H1 (cell line): ENCODE results near the gene NNMT. TPM values are rescaled to one million over a fixed set of nuclear protein-coding genes. Genes with fewer than 3 reads are reported as not detected.

ENCODE experiments used
- CTCF ChIA-PET: fragments of 300-600 bp; sonication (Branson Sonifier 250); formaldehyde crosslinking; loops from one replicate; lab custom pipeline; 2021; ENCODE audit not compliant: partially characterized antibody; lab: Charles Lee
- POLR2A ChIA-PET: fragments of 300-600 bp; sonication (Branson Sonifier 250); formaldehyde crosslinking; loops from one replicate; lab custom pipeline; 2021; ENCODE audit warnings: inconsistent platforms; ENCODE audit not compliant: partially characterized antibody; lab: Charles Lee
- DNase-seq, 2 experiments: peaks; one replicate each; pipeline versions ENCODE4 v3.0.0 to v3.0.0-alpha.2; 2010 to 2022; ENCODE audit warnings: low spot score in 2 of 2, low read depth in 1 of 2, mixed read lengths in 1 of 2
- FAIRE-seq: peaks from 2 replicates; lab custom pipeline; 2011; peaks lifted over from hg19 to GRCh38; lab: Jason Lieb, UNC
- H2AFZ ChIP-seq: 2 replicates; pipeline ENCODE4 v1.8.1; 2012; ENCODE audit warnings: low read length, inconsistent platforms
- H2AK5ac ChIP-seq: 2 replicates; pipeline ENCODE4 v1.6.1; 2013; ENCODE audit warnings: low read depth, low read length
- H2BK120ac ChIP-seq: replicated peaks from 2 replicates; pipeline ENCODE3; 2013; ENCODE audit warnings: low read depth, low read length, inconsistent platforms
- H2BK12ac ChIP-seq: 2 replicates; pipeline ENCODE4 v1.6.1; 2013; ENCODE audit warnings: low read depth, low read length
- H2BK15ac ChIP-seq: 2 replicates; pipeline ENCODE4 v1.6.1; 2013; ENCODE audit warnings: low read length
- H2BK20ac ChIP-seq: 2 replicates; pipeline ENCODE4 v1.6.1; 2013; ENCODE audit warnings: low read length
- H2BK5ac ChIP-seq: 2 replicates; pipeline ENCODE4 v1.6.1; 2013; ENCODE audit warnings: low read depth, low read length
- H3K14ac ChIP-seq: 2 replicates; pipeline ENCODE4 v1.6.1; 2013; ENCODE audit warnings: inconsistent platforms; ENCODE audit not compliant: insufficient read length
- H3K18ac ChIP-seq: 2 replicates; pipeline ENCODE4 v1.6.1; 2013; ENCODE audit warnings: low read length; ENCODE audit errors: extremely low read depth
- H3K23ac ChIP-seq: 2 replicates; pipeline ENCODE4 v1.6.1; 2013; ENCODE audit warnings: inconsistent platforms; ENCODE audit not compliant: insufficient read length
- H3K23me2 ChIP-seq: 2 replicates; pipeline ENCODE4 v1.6.1; 2013; ENCODE audit warnings: low read depth, low read length
- H3K27ac ChIP-seq: 2 replicates; pipeline ENCODE4 v1.6.1; 2011; ENCODE audit warnings: low read depth, low read length, inconsistent platforms
- H3K27me3 ChIP-seq, 4 experiments: replicated peaks in 1 of 4; 1 replicate in 1 of 4; 2 replicates in 3 of 4; pipeline versions ENCODE4 v1.6.1 to v1.8.1; 2011 to 2013; ENCODE audit warnings: low read length in 3 of 4, mild to moderate bottlenecking in 3 of 4, inconsistent platforms in 2 of 4, mixed read lengths in 2 of 4, moderate library complexity in 1 of 4; ENCODE audit not compliant: control insufficient read depth in 3 of 4, insufficient read depth in 3 of 4; ENCODE audit errors: extremely low read depth in 1 of 4
- H3K36me3 ChIP-seq, 4 experiments: 2 replicates each; pipeline versions ENCODE4 v1.6.1 to v1.8.1; 2011 to 2013; ENCODE audit warnings: mild to moderate bottlenecking in 4 of 4, low read length in 3 of 4, moderate library complexity in 2 of 4, control low read depth in 1 of 4, inconsistent platforms in 1 of 4; ENCODE audit not compliant: insufficient read depth in 4 of 4, control insufficient read depth in 2 of 4
- H3K4ac ChIP-seq: replicated peaks from 2 replicates; pipeline ENCODE3; 2013; ENCODE audit warnings: low read length, low read depth, mixed read lengths, inconsistent platforms; ENCODE audit not compliant: insufficient read length
- H3K4me1 ChIP-seq, 4 experiments: replicated peaks in 1 of 4; 1 replicate in 1 of 4; 2 replicates in 3 of 4; pipeline versions ENCODE4 v1.6.1 to v1.8.1; 2011 to 2013; ENCODE audit warnings: low read length in 3 of 4, inconsistent platforms in 2 of 4, mixed read lengths in 1 of 4; ENCODE audit not compliant: insufficient read depth in 4 of 4, control insufficient read depth in 3 of 4
- H3K4me2 ChIP-seq, 2 experiments: 2 replicates each; pipeline versions ENCODE4 v1.6.1 to v1.8.1; 2011 to 2013; ENCODE audit warnings: low read depth in 2 of 2, low read length in 2 of 2, control low read depth in 1 of 2, inconsistent platforms in 1 of 2, mild to moderate bottlenecking in 1 of 2; ENCODE audit not compliant: insufficient read depth in 1 of 2
- H3K4me3 ChIP-seq, 4 experiments: fragments of 200-600, 300-600 bp in 1 of 4; sonication (generic), shearing (Covaris generic), sonication (Bioruptor Twin) in 1 of 4; 2 replicates each; pipeline versions ENCODE4 v1.5.1 to v1.8.1; 2011 to 2016; ENCODE audit warnings: low read length in 4 of 4, low read depth in 3 of 4, control low read depth in 2 of 4, inconsistent platforms in 2 of 4, mild to moderate bottlenecking in 2 of 4, mixed read lengths in 1 of 4, moderate library complexity in 1 of 4; ENCODE audit not compliant: insufficient read depth in 2 of 4; ENCODE audit errors: extremely low read depth in 1 of 4
- H3K56ac ChIP-seq: replicated peaks from 2 replicates; pipeline ENCODE3; 2013; ENCODE audit warnings: low read depth, mild to moderate bottlenecking, mixed read lengths, low read length, inconsistent platforms; ENCODE audit not compliant: insufficient read length
- H3K79me1 ChIP-seq: 2 replicates; pipeline ENCODE4 v1.6.1; 2013; ENCODE audit warnings: low read depth, low read length, control low read depth
- H3K79me2 ChIP-seq, 2 experiments: 2 replicates each; pipeline versions ENCODE4 v1.6.1 to v1.8.1; 2012 to 2013; ENCODE audit warnings: low read length in 2 of 2, mild to moderate bottlenecking in 2 of 2, inconsistent platforms in 1 of 2; ENCODE audit not compliant: insufficient read depth in 2 of 2, control insufficient read depth in 1 of 2
- H3K9ac ChIP-seq, 4 experiments: replicated peaks in 1 of 4; 1 replicate in 1 of 4; 2 replicates in 3 of 4; pipeline versions ENCODE4 v1.6.1 to v1.8.1; 2011 to 2013; ENCODE audit warnings: low read depth in 3 of 4, low read length in 3 of 4, control low read depth in 2 of 4, mild to moderate bottlenecking in 2 of 4, moderate library complexity in 2 of 4, inconsistent platforms in 1 of 4; ENCODE audit errors: extremely low read depth in 1 of 4
- H3K9me3 ChIP-seq, 2 experiments: 2 replicates each; pipeline versions ENCODE4 v1.6.1 to v1.8.1; 2012 to 2013; ENCODE audit warnings: mild to moderate bottlenecking in 2 of 2, moderate library complexity in 2 of 2, control low read depth in 1 of 2, inconsistent platforms in 1 of 2, low read depth in 1 of 2, low read length in 1 of 2, mixed read lengths in 1 of 2; ENCODE audit not compliant: insufficient read depth in 2 of 2
- H4K20me1 ChIP-seq, 2 experiments: replicated peaks in 1 of 2; 2 replicates each; pipeline versions ENCODE3 to v1.8.1; 2011 to 2013; ENCODE audit warnings: inconsistent platforms in 2 of 2, low read length in 2 of 2, mild to moderate bottlenecking in 1 of 2; ENCODE audit not compliant: insufficient read depth in 2 of 2, control insufficient read depth in 1 of 2
- H4K5ac ChIP-seq: 2 replicates; pipeline ENCODE4 v1.6.1; 2013; ENCODE audit warnings: low read length, low read depth, mixed read lengths, inconsistent platforms; ENCODE audit not compliant: insufficient read length
- H4K8ac ChIP-seq: 2 replicates; pipeline ENCODE4 v1.8.0; 2013; ENCODE audit warnings: mild to moderate bottlenecking, moderate library complexity, low read length, inconsistent platforms; ENCODE audit not compliant: insufficient read depth; ENCODE audit errors: extremely low read depth
- H4K91ac ChIP-seq: replicated peaks from 2 replicates; pipeline ENCODE3; 2013; ENCODE audit warnings: low read length, mixed read lengths, inconsistent platforms; ENCODE audit not compliant: insufficient read length
- BCL11A ChIP-seq, 2 experiments: IDR thresholded peaks; one replicate each; pipeline ENCODE4 v1.6.1; 2011; ENCODE audit warnings: low read depth in 2 of 2, low read length in 2 of 2, mild to moderate bottlenecking in 2 of 2
- BRCA1 ChIP-seq: IDR thresholded peaks from 2 replicates; pipeline ENCODE4 v1.6.1; 2012; ENCODE audit warnings: low read depth, low read length, improper control_type of control experiment
- CBX8 ChIP-seq: fragments of 300-800, 300-1000 bp; sonication (generic); IDR thresholded peaks from 2 replicates; pipeline ENCODE4 v1.7.1; 2016; ENCODE audit warnings: low read depth, low read length, borderline replicate concordance
- EGR1 ChIP-seq: IDR thresholded peaks from 2 replicates; pipeline ENCODE4 v1.6.1; 2011; ENCODE audit warnings: low read depth, low read length, borderline replicate concordance
- EP300 ChIP-seq, 2 experiments: IDR thresholded peaks; 1 replicate in 1 of 2; 2 replicates in 1 of 2; pipeline ENCODE4 v1.6.1; 2011 to 2012; ENCODE audit warnings: low read depth in 2 of 2, low read length in 2 of 2, mild to moderate bottlenecking in 2 of 2, borderline replicate concordance in 1 of 2, inconsistent platforms in 1 of 2, moderate library complexity in 1 of 2
- KDM4A ChIP-seq: IDR thresholded peaks from one replicate; pipeline ENCODE4 v1.7.1; 2012; ENCODE audit warnings: low read depth, mild to moderate bottlenecking, moderate library complexity, low read length, inconsistent platforms; ENCODE audit not compliant: severe bottlenecking
- PHF8 ChIP-seq: fragments of 200-600 bp; sonication (generic); conservative IDR thresholded peaks from 2 replicates; pipeline ENCODE4 v1.7.1; 2012; ENCODE audit warnings: low read depth, mild to moderate bottlenecking, inconsistent platforms, low read length, moderate library complexity
- RAD21 ChIP-seq, 2 experiments: IDR thresholded peaks in 1 of 2; conservative IDR thresholded peaks in 1 of 2; 2 replicates each; pipeline ENCODE4 v1.6.1; 2011; ENCODE audit warnings: low read depth in 2 of 2, low read length in 2 of 2, improper control_type of control experiment in 1 of 2, inconsistent platforms in 1 of 2, mild to moderate bottlenecking in 1 of 2, moderate library complexity in 1 of 2
- TAF1 ChIP-seq: IDR thresholded peaks from 2 replicates; pipeline ENCODE4 v1.6.1; 2011; ENCODE audit warnings: mild to moderate bottlenecking, low read depth, low read length
- ZNF274 ChIP-seq: IDR thresholded peaks from 2 replicates; pipeline ENCODE4 v1.7.0; 2012; ENCODE audit warnings: low read length, borderline replicate concordance; ENCODE audit errors: extremely low read depth
- WGBS, 2 experiments: shearing (Covaris generic) in 1 of 2; methylation state at CpG; one replicate each; pipeline versions ENCODE4 v1.1.6 to v1.1.7; 2013 to 2015; ENCODE audit warnings: low lambda C conversion rate in 2 of 2, mixed read lengths in 2 of 2, inconsistent platforms in 1 of 2, low coverage in 1 of 2, missing lambda C conversion rate in 1 of 2; ENCODE audit not compliant: insufficient replicate concordance in 2 of 2, insufficient coverage in 1 of 2, insufficient read length in 1 of 2; ENCODE audit errors: extremely low coverage in 1 of 2, missing lambda C conversion rate in 1 of 2; 5-methylcytosine and 5-hydroxymethylcytosine counted together
- polyA plus RNA-seq, 7 experiments: library from polyadenylated mRNA; depleted of rRNA in 3 of 7; stranded (reverse) in 5 of 7; unstranded in 2 of 7; fragments of >200 nt in 5 of 7; fragments of 200-250 nt in 2 of 7; gene quantifications; 1 replicate in 5 of 7; 2 replicates in 1 of 7; 4 replicates in 1 of 7; pipeline versions ENCODE4 v1.2.1 to v1.2.3, GENCODE V29; 2011 to 2013; ENCODE audit warnings: missing spikeins in 2 of 7, mixed read lengths in 2 of 7
- total RNA-seq: library from RNA; stranded (reverse); fragmentation: NEBNext Ultra II Directional; extraction: Animal tissue kit (Norgen Biotek cat#: 25700); gene quantifications from 2 replicates; pipeline ENCODE4 v1.2.1, GENCODE V29; 2021
- TF ChIP-seq, protein P1 (sequence below): IDR thresholded peaks from 2 replicates; pipeline ENCODE4 v1.6.1; 2011; ENCODE audit warnings: low read depth, mild to moderate bottlenecking, low read length; ENCODE audit not compliant: insufficient read depth
- TF ChIP-seq, protein P2 (sequence below): IDR thresholded peaks from 2 replicates; pipeline ENCODE4 v1.6.1; 2011; ENCODE audit warnings: low read length, improper control_type of control experiment

The NNMT gene
- total and polyA plus RNA-seq, 2 of the 8 experiments (the other 6 are each of a cell fraction or from before 2014, with no cell fraction given) = not detected

DNA sequence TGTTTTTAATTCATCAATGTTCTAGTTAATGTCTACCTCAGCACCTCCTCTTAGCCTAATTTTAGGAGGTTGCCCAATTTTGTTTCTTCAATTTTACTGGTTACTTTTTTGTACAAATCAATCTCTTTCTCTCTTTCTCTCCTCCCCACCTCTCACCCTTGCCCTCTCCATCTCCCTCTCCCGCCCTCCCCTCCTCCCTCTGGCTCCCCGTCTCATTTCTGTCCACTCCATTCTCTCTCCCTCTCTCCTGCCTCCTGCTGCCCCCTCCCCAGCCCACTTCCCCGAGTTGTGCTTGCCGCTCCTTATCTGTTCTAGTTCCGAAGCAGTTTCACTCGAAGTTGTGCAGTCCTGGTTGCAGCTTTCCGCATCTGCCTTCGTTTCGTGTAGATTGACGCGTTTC, 40.9 kb upstream of the NNMT start:
- no peak overlapping the region for H3K9ac ChIP-seq
- H3K18ac ChIP-seq = no peak overlapping the region
- no peak overlapping the region for H2BK20ac ChIP-seq
- WGBS, 2 experiments = 84% methylated on average over 11 of the region's 11 CpGs; no CpG with 5 or more reads in 1 of the 2 experiments
- no peak overlapping the region for H2BK120ac ChIP-seq
- H3K4me1 ChIP-seq = peaks cover 0 to 5% (median 0%) of the 10 kb centered on the region in 4 experiments; a peak in 3 of 7 replicates
- H3K79me1 ChIP-seq = no peaks in the 10 kb centered on the region
- H3K79me2 ChIP-seq = no peaks in the 10 kb centered on the region
- no peaks in the 10 kb centered on the region; the same call in 1 of the 2 replicates for H3K23me2 ChIP-seq
- no peak overlapping the region for H3K23ac ChIP-seq
- no peak overlapping the region for H2BK5ac ChIP-seq
- no peak overlapping the region for H3K14ac ChIP-seq
- no peaks in the 10 kb centered on the region for H3K9me3 ChIP-seq
- H3K4ac ChIP-seq = no peak overlapping the region
- CTCF ChIA-PET = interaction anchor here (0.5 to 12.0 kb wide), 4 partner anchors 11 to 228 kb away, joined by 3 to 256 read pairs (median 84); no protein-coding TSS in a partner anchor
- no peak overlapping the region for H2BK15ac ChIP-seq
- no peaks in the 10 kb centered on the region for H3K27me3 ChIP-seq
- no peak overlapping the region for H3K4me3 ChIP-seq
- POLR2A ChIA-PET = no interaction called here
- H4K8ac ChIP-seq = no peak overlapping the region
- no peaks in the 10 kb centered on the region for H3K36me3 ChIP-seq
- H2BK12ac ChIP-seq = no peak overlapping the region
- H2AFZ ChIP-seq = no peak overlapping the region
- H4K20me1 ChIP-seq = no peaks in the 10 kb centered on the region
- H2AK5ac ChIP-seq = no peak overlapping the region
- H3K4me2 ChIP-seq = no peak overlapping the region
- DNase-seq (no peak), FAIRE-seq (no peak)
- no peak overlapping the region for H4K91ac ChIP-seq
- H3K27ac ChIP-seq = no peak overlapping the region
- H4K5ac ChIP-seq = no peak overlapping the region
- no peak overlapping the region for H3K56ac ChIP-seq
- TF ChIP-seq, protein P1, sequence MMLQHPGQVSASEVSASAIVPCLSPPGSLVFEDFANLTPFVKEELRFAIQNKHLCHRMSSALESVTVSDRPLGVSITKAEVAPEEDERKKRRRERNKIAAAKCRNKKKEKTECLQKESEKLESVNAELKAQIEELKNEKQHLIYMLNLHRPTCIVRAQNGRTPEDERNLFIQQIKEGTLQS = no peak
- TF ChIP-seq, protein P2, sequence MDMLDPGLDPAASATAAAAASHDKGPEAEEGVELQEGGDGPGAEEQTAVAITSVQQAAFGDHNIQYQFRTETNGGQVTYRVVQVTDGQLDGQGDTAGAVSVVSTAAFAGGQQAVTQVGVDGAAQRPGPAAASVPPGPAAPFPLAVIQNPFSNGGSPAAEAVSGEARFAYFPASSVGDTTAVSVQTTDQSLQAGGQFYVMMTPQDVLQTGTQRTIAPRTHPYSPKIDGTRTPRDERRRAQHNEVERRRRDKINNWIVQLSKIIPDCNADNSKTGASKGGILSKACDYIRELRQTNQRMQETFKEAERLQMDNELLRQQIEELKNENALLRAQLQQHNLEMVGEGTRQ = no peak
- no peak for TF ChIP-seq BRCA1
- no peak for TF ChIP-seq EP300 (IDR thresholded peaks at IDR 0.05; ENCODE audit: borderline replicate concordance in 1 of 2, low read depth in 2 of 2, low read length in 2 of 2)
- no peak for TF ChIP-seq EGR1
- no peak for TF ChIP-seq BCL11A (IDR thresholded peaks at IDR 0.05; ENCODE audit: low read depth in 2 of 2, low read length in 2 of 2)
- no peak for TF ChIP-seq ZNF274
- no peak for TF ChIP-seq TAF1
- no peak for TF ChIP-seq CBX8
- no peak for TF ChIP-seq KDM4A
- no peak for TF ChIP-seq RAD21 (IDR thresholded peaks at IDR 0.05 in 1 of 2, conservative IDR thresholded peaks at IDR 0.05 in 1 of 2; ENCODE audit: low read depth in 2 of 2, low read length in 2 of 2)
- no peak for TF ChIP-seq PHF8
